Hypothalamus (tissue), 51 donors: Measurements from ENCODE around the gene MRNIP.
A peak's percentile ranks its signal among the peaks of the same experiment; 100 is the strongest.

ENCODE experiments used
- DNase-seq, 51 donors: peaks; one replicate each; lab custom pipeline; 2025; lab: John Stamatoyannopoulos, UW

Gene MRNIP

GRCh38 chr5:179805529-179806249 lies 52.9 kb downstream of the MRNIP start:
- peak in 13 of 51 donors; percentile 27 to 67 (median 44) for DNase-seq

GRCh38 chr5:179805070-179805528 lies 53.5 kb downstream of the MRNIP start:
- peak in 1 of 51 donors; percentile 42 for DNase-seq

GRCh38 chr5:179804555-179804947 lies 54.1 kb downstream of the MRNIP start:
- no peak for DNase-seq

GRCh38 chr5:179803651-179804554 lies 54.7 kb downstream of the MRNIP start:
- no peak for DNase-seq

- no peak for DNase-seq
Observed at GRCh38 chr5:179802950-179803562, 55.6 kb downstream of the MRNIP start.

GRCh38 chr5:179802207-179802883 lies 56.3 kb downstream of the MRNIP start:
- no peak for DNase-seq

- DNase-seq, result peak in 21 of 51 donors; percentile 7 to 69 (median 34)
Observed at GRCh38 chr5:179801304-179802206, 57.1 kb downstream of the MRNIP start.

GRCh38 chr5:179800696-179801201 lies 57.9 kb downstream of the MRNIP start:
- no peak for DNase-seq

- DNase-seq, result no peak
Observed at GRCh38 chr5:179800071-179800695, 58.4 kb downstream of the MRNIP start.

GRCh38 chr5:179799644-179799973 lies 59.0 kb downstream of the MRNIP start:
- DNase-seq, result no peak

GRCh38 chr5:179798771-179799643 lies 59.6 kb downstream of the MRNIP start:
- no peak for DNase-seq

- no peak for DNase-seq
Observed at GRCh38 chr5:179798144-179798770, 60.4 kb downstream of the MRNIP start.

- DNase-seq, result no peak
Observed at GRCh38 chr5:179797741-179798140, 60.9 kb downstream of the MRNIP start.

- no peak for DNase-seq
Observed at GRCh38 chr5:179796877-179797608, 61.6 kb downstream of the MRNIP start.

GRCh38 chr5:179795863-179796833 lies 62.5 kb downstream of the MRNIP start:
- peak in 44 of 51 donors; percentile 29 to 83 (median 60) for DNase-seq
